HG03378 (cell line): ENCODE results near the gene RHOB.
"Not testable (repeated sequence)": the region's sequence is repeated elsewhere in the genome, so short reads cannot be mapped to it uniquely, and the experiment has no call there.

Experiments
- ATAC-seq: cut with Tn5 transposase; IDR thresholded peaks from one replicate; pipeline ENCODE4 v1.9.1; 2021; ENCODE audit warnings: mild to moderate bottlenecking, moderate library complexity; ENCODE audit not compliant: unreplicated experiment

RHOB gene

GRCh38 chr2:20446917-20447436 lies at the start of gene RHOB:
Gene RHOB (plus strand): TSS chr2:20447074. CDS start chr2:20447466, 392 bp downstream.
- ATAC-seq, result peak; percentile 98

- ATAC-seq, result no peak
Measured at GRCh38 chr2:20397811-20398447, 48.9 kb upstream of the RHOB start.

GRCh38 chr2:20398956-20399567 lies 47.8 kb upstream of the RHOB start:
- ATAC-seq, result no peak

GRCh38 chr2:20400306-20400705 lies 46.6 kb upstream of the RHOB start:
- no peak for ATAC-seq

- no peak for ATAC-seq
Measured at GRCh38 chr2:20400787-20401488, 45.9 kb upstream of the RHOB start.

GRCh38 chr2:20401489-20401835 lies 45.4 kb upstream of the RHOB start:
- no peak for ATAC-seq

GRCh38 chr2:20403774-20404312 lies 43.0 kb upstream of the RHOB start:
- ATAC-seq, result no peak

- ATAC-seq, result no peak
Measured at GRCh38 chr2:20404950-20405349, 41.9 kb upstream of the RHOB start.

- ATAC-seq, result no peak
Measured at GRCh38 chr2:20409039-20409438, 37.8 kb upstream of the RHOB start.

GRCh38 chr2:20410556-20411277 lies 36.2 kb upstream of the RHOB start:
- ATAC-seq, result no peak

GRCh38 chr2:20411361-20411894 lies 35.4 kb upstream of the RHOB start:
- ATAC-seq, result peak; percentile 100

GRCh38 chr2:20414806-20415205 lies 32.1 kb upstream of the RHOB start:
- ATAC-seq, result no peak

GRCh38 chr2:20415511-20415918 lies 31.4 kb upstream of the RHOB start:
- ATAC-seq, result no peak

- no peak for ATAC-seq
Measured at GRCh38 chr2:20416723-20417122, 30.2 kb upstream of the RHOB start.

- ATAC-seq, result not testable (repeated sequence)
Measured at GRCh38 chr2:20417230-20417821, 29.5 kb upstream of the RHOB start.

- no peak for ATAC-seq
Measured at GRCh38 chr2:20418519-20418918, 28.4 kb upstream of the RHOB start.

GRCh38 chr2:20419007-20419576 lies 27.8 kb upstream of the RHOB start:
- ATAC-seq, result no peak

- no peak for ATAC-seq
Measured at GRCh38 chr2:20419752-20420151, 27.1 kb upstream of the RHOB start.

- ATAC-seq, result no peak
Measured at GRCh38 chr2:20421336-20421987, 25.4 kb upstream of the RHOB start.

- no peak for ATAC-seq
Measured at GRCh38 chr2:20421988-20422370, 24.9 kb upstream of the RHOB start.
